AG04450 (cell line): ENCODE measurements around the gene DAO. TPM values are rescaled to one million over a fixed set of nuclear protein-coding genes. Genes with fewer than 3 reads are reported as not detected.
A peak's percentile ranks its signal among the peaks of the same experiment; 100 is the strongest.
"Not testable (repeated sequence)": the region's sequence is repeated elsewhere in the genome, so short reads cannot be mapped to it uniquely, and the experiment has no call there.

ENCODE experiments used
- CTCF ChIA-PET: fragments of 300-600, 350-600 bp; formaldehyde crosslinking; extraction: SDS; loops from one replicate; lab custom pipeline; 2022; ENCODE audit warnings: antibody characterized with exemption, inconsistent platforms; lab: Charles Lee
- POLR2A ChIA-PET: fragments of 350-600 bp; formaldehyde crosslinking; extraction: SDS; loops from one replicate; lab custom pipeline; 2021; ENCODE audit warnings: antibody characterized with exemption, inconsistent platforms; lab: Yijun Ruan, JAX
- DNase-seq: peaks from one replicate; pipeline ENCODE4 v3.0.0-alpha.2; 2011; ENCODE audit warnings: low read depth, low spot score
- H3K27ac ChIP-seq: one replicate; pipeline ENCODE4 v1.5.1; 2012; ENCODE audit warnings: low read depth, low read length, control low read depth
- H3K27me3 ChIP-seq: one replicate; pipeline ENCODE4 v1.6.0; 2012; ENCODE audit warnings: low read length; ENCODE audit not compliant: control insufficient read depth, insufficient read depth
- H3K4me3 ChIP-seq: 2 replicates; pipeline ENCODE4 v1.5.1; 2011; ENCODE audit warnings: mild to moderate bottlenecking, low read depth, low read length, control low read depth
- H3K9me3 ChIP-seq: 2 replicates; pipeline ENCODE4 v1.5.1; 2012; ENCODE audit warnings: low read length; ENCODE audit not compliant: control insufficient read depth, insufficient read depth
- CTCF ChIP-seq: IDR thresholded peaks from 2 replicates; pipeline ENCODE4 v1.5.1; 2011; ENCODE audit warnings: low read depth, low read length, control low read depth, inconsistent platforms
- polyA plus RNA-seq: library from polyadenylated mRNA; depleted of rRNA; stranded (reverse); fragments of >200 nt; gene quantifications from 2 replicates; pipeline ENCODE4 v1.2.3, GENCODE V29; 2011

The DAO gene
- polyA plus RNA-seq, 1 experiment: not detected

GRCh38 chr12:108840605-108841332 lies 39.1 kb upstream of the DAO start:
- ChIA-PET POLR2A (interaction anchor here (1.0 to 4.4 kb wide), 2 partner anchors 9 to 14 kb away, joined by 9 to 22 read pairs; no protein-coding TSS in a partner anchor), CTCF (no interaction called here)
- Histone ChIP-seq H3K27me3 (no peaks in the 10 kb centered on the region), H3K27ac (peak overlapping the region; percentile 98), H3K4me3 (no peak overlapping the region), H3K9me3 (peaks cover 4% of the 10 kb centered on the region)
- no peak for TF ChIP-seq CTCF
- DNase-seq: no peak

GRCh38 chr12:108841825-108842224 lies 38.1 kb upstream of the DAO start:
- H3K9me3 ChIP-seq, H3K27me3 ChIP-seq, CTCF ChIA-PET, DNase-seq, H3K4me3 ChIP-seq: not testable (repeated sequence)
- H3K27ac ChIP-seq: peak overlapping the region; percentile 39
- POLR2A ChIA-PET: interaction anchor here (0.6 to 4.4 kb wide), 2 partner anchors 8 to 37 kb away, joined by 3 to 22 read pairs; no protein-coding TSS in a partner anchor

- peaks cover 4% of the 10 kb centered on the region for H3K9me3 ChIP-seq
- no peak overlapping the region for H3K4me3 ChIP-seq
- no peak for DNase-seq
- H3K27me3 ChIP-seq: no peaks in the 10 kb centered on the region
- POLR2A ChIA-PET: no interaction called here
- H3K27ac ChIP-seq: peak overlapping the region; percentile 39
- TF ChIP-seq CTCF: no peak
- CTCF ChIA-PET: no interaction called here
Observed at GRCh38 chr12:108842361-108842760, 37.5 kb upstream of the DAO start.

GRCh38 chr12:108843187-108843586 lies 36.7 kb upstream of the DAO start:
- CTCF ChIA-PET: no interaction called here
- Histone ChIP-seq H3K27ac (no peak overlapping the region), H3K9me3 (peaks cover 4% of the 10 kb centered on the region), H3K27me3 (no peaks in the 10 kb centered on the region), H3K4me3 (no peak overlapping the region)
- TF ChIP-seq CTCF: no peak
- POLR2A ChIA-PET: no interaction called here
- no peak for DNase-seq

GRCh38 chr12:108845696-108846095 lies 34.2 kb upstream of the DAO start:
- Histone ChIP-seq H3K9me3 (peaks cover 4% of the 10 kb centered on the region), H3K4me3 (no peak overlapping the region), H3K27me3 (no peaks in the 10 kb centered on the region), H3K27ac (no peak overlapping the region)
- POLR2A ChIA-PET: interaction anchor here (0.6 kb wide), 1 partner anchor 108 kb away, joined by 4 read pairs; no protein-coding TSS in a partner anchor
- no peak for DNase-seq
- no peak for TF ChIP-seq CTCF
- CTCF ChIA-PET: interaction anchor here (1.0 kb wide), 1 partner anchor 43 kb away, joined by 5 read pairs; no protein-coding TSS in a partner anchor
